NOMO-1 (cell line): ENCODE measurements around the gene GALNT18.
A peak's percentile ranks its signal among the peaks of the same experiment; 100 is the strongest.

Experiments
- DNase-seq, 2 experiments: peaks; one replicate each; lab custom pipeline; 2025; ENCODE audit not compliant: unreplicated experiment in 2 of 2; lab: John Stamatoyannopoulos, UW

The GALNT18 gene

GRCh38 chr11:11420191-11420898 is 201.5 kb downstream of the GALNT18 start:
- DNase-seq = no peak

- DNase-seq = no peak
These were observed 202.1 kb downstream of the GALNT18 start for GRCh38 chr11:11419747-11420146.

GRCh38 chr11:11416917-11417316 is 204.9 kb downstream of the GALNT18 start:
- DNase-seq = peak; percentile 3 to 34

GRCh38 chr11:11416502-11416901 is 205.3 kb downstream of the GALNT18 start:
- DNase-seq = peak; percentile 68 to 76

- DNase-seq = no peak
These were observed 205.9 kb downstream of the GALNT18 start for GRCh38 chr11:11415901-11416300.

GRCh38 chr11:11414996-11415395 is 206.8 kb downstream of the GALNT18 start:
- DNase-seq = no peak

GRCh38 chr11:11413776-11414175 is 208.0 kb downstream of the GALNT18 start:
- no peak for DNase-seq

GRCh38 chr11:11411401-11411985 is 210.3 kb downstream of the GALNT18 start:
- DNase-seq = no peak

GRCh38 chr11:11409901-11410300 is 211.9 kb downstream of the GALNT18 start:
- no peak for DNase-seq

- no peak for DNase-seq
These were observed 212.6 kb downstream of the GALNT18 start for GRCh38 chr11:11409224-11409623.

- no peak for DNase-seq
These were observed 213.2 kb downstream of the GALNT18 start for GRCh38 chr11:11408436-11409221.

- DNase-seq = no peak
These were observed 214.1 kb downstream of the GALNT18 start for GRCh38 chr11:11407763-11408084.

- no peak for DNase-seq
These were observed 214.6 kb downstream of the GALNT18 start for GRCh38 chr11:11407065-11407762.

GRCh38 chr11:11406652-11407051 is 215.2 kb downstream of the GALNT18 start:
- DNase-seq = no peak

GRCh38 chr11:11403763-11404725 is 217.8 kb downstream of the GALNT18 start:
- DNase-seq = no peak

GRCh38 chr11:11401960-11402535 is 219.8 kb downstream of the GALNT18 start:
- DNase-seq = no peak

- DNase-seq = no peak
These were observed 221.1 kb downstream of the GALNT18 start for GRCh38 chr11:11400635-11401232.

- no peak for DNase-seq
These were observed 221.7 kb downstream of the GALNT18 start for GRCh38 chr11:11400121-11400520.

GRCh38 chr11:11397781-11398180 is 224.0 kb downstream of the GALNT18 start:
- DNase-seq = no peak
